GM19099 (cell line): ENCODE measurements around the gene RAET1G.

Experiments used
- POLR2A ChIP-seq: IDR thresholded peaks from 3 replicates; pipeline ENCODE4 v1.6.1; 2011; ENCODE audit warnings: low read depth; ENCODE audit not compliant: insufficient read length; ENCODE audit errors: extremely low read depth

The RAET1G gene, protein sequence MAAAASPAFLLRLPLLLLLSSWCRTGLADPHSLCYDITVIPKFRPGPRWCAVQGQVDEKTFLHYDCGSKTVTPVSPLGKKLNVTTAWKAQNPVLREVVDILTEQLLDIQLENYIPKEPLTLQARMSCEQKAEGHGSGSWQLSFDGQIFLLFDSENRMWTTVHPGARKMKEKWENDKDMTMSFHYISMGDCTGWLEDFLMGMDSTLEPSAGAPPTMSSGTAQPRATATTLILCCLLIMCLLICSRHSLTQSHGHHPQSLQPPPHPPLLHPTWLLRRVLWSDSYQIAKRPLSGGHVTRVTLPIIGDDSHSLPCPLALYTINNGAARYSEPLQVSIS

GRCh38 chr6:149922642-149923326, at the start of gene RAET1G:
Gene RAET1G (minus strand): TSS chr6:149923121. CDS start chr6:149923010, 111 bp downstream.
- no peak for TF ChIP-seq POLR2A

- TF ChIP-seq POLR2A = no peak
These were observed 46.7 kb upstream of the RAET1G start for GRCh38 chr6:149969635-149970034.

GRCh38 chr6:149967591-149967990, 44.7 kb upstream of the RAET1G start:
- no peak for TF ChIP-seq POLR2A

DNA sequence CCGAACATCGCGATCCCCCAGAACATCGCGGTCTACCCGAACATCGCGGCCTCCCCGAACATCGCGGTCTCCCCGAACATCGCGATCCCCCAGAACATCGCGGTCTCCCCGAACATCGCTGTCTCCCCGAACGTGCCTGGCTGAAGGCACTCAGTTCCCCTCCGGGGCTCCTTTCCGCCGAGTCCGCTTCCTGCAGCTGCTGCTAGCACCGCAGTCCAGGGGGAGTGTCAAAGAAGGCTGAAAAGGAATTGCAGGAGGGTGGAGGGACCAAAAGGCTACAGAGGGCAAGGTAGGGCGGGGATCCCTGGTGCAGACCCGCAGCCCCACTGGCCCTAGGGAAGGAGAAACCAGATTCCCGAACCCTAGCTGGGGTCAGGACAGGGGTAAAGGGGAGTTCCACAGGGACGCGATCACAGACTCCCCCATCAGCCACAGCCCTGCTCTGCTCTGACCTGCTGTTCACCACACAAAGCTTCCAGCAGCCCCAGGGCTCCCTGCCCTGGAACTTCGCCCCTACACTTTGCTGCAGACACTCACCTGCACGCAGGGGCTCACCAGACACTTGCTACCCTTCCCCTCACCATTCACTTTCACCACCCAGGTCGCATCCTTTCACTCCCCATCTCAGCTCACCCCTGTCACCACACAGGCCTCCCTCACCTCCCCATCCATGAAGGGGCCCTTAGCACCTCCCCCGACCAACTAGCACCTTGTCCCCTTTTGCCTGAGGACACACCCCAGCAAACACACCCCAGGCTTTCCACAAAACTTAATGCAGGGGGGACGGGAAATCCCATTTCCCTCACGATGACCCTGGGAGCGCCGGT, 42.5 kb upstream of the RAET1G start:
- TF ChIP-seq POLR2A = no peak

GRCh38 chr6:149964308-149965193, 41.6 kb upstream of the RAET1G start:
- TF ChIP-seq POLR2A = no peak

- no peak for TF ChIP-seq POLR2A
These were observed 40.8 kb upstream of the RAET1G start, which contains the start of gene ULBP1 for GRCh38 chr6:149963462-149964307. Gene ULBP1 (plus strand): TSS chr6:149963943. CDS start chr6:149964050, 107 bp downstream.

DNA sequence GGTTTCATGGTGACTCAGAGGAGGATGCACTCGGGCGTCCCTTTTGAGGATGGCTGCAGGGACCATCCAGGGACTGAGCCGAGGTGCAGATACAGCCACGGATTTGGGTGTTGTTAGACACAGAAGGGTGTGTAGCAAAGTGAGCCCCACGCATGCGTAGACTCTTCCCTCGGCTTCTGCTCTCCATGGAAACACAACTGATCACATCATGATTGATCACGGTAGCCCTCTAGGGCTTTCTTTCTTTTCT, 40.2 kb upstream of the RAET1G start:
- TF ChIP-seq POLR2A = no peak

DNA sequence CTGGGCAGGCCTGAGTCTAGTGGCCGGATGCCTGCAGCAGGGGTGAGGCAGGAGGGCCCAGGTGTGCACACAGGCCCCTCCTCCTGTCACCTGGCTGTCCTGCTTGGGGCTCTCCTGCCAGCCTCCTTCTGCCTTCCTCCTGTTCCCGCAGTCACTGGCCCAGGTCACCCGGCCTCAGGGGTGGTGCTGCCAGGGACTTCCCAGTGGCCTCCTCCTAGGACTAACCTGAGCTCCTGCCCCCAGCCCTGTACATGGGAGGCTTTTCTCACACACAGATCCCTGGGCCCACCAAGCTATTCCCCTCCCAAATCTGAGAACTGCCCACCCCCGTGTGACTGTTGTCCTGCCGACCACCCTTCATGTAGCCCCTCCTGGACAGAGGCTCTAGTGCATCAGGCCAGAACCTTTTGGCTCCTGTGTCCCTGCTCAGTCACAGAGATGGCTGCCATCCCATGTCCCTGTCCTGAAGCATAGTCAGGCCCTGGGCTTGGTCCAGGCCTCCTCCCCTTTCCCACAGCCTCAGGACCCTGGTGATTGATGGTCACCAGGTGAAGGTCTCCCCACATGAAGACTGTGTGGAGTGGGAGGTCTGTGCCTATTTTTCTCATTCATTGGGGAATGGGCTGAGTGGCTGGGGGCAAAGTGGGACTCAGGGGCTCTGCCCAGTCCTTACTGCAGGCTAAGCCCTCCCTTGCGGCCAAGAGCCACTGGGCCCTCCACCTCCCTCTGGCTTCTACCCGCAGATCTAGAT, 39.7 kb upstream of the RAET1G start:
- no peak for TF ChIP-seq POLR2A

GRCh38 chr6:149961728-149962425, 39.0 kb upstream of the RAET1G start:
- TF ChIP-seq POLR2A = no peak

DNA sequence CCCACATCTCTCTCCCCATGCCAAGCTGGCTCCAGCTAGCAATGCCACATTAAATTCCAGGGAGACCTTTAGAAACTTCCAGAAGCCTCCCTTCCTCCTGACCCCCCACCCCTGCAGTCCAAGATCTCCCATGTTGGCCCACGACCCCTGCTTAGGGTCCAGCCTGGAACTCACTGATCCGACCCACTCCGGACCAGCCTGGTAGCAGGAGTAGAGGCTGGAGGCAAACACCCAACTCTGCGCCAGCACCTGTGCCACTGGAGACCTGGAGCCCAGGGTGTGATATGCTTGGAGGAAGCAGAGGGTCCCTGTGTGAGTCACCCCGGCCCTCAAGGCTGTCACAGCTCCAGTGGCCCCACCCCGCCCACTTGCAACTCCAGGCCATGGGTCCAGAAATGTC, 37.6 kb upstream of the RAET1G start:
- TF ChIP-seq POLR2A = no peak

DNA sequence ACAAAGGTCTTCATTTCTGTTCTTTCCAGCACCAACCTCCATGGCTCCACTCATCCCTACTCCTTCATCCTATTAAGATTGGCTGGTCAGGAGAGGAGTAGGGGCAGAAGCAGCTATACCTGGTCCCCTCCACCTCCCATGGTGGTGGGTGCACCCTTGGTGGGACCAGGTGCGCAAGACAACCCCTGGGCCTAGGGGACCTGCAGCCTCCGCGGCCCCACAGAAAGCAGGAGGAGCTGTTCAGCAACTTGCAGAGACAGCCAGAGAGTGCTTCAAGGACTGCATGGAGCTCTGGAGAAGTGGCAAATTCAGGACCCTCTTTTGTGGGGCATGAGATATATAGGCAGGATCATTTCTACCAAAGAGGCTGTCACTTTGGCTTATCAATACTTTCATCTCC, 28.7 kb upstream of the RAET1G start:
- no peak for TF ChIP-seq POLR2A

- no peak for TF ChIP-seq POLR2A
These were observed 28.2 kb upstream of the RAET1G start for GRCh38 chr6:149951096-149951495.

GRCh38 chr6:149950423-149950822, 27.5 kb upstream of the RAET1G start:
- no peak for TF ChIP-seq POLR2A
